ENCODE results near the gene FGF3. TPM values are rescaled to one million over a fixed set of nuclear protein-coding genes. Genes with fewer than 3 reads are reported as not detected.
A peak's percentile ranks its signal among the peaks of the same experiment; 100 is the strongest.

The FGF3 gene
- total and polyA plus RNA-seq, 8 donors: not detected

GRCh38 chr11:69854713-69855112, 35.5 kb upstream of the FGF3 start:
- no peaks in the 10 kb centered on the region for H3K36me3 ChIP-seq
- no peak for TF ChIP-seq POLR2A (IDR thresholded peaks at IDR 0.05)
- no peak for TF ChIP-seq EP300 (IDR thresholded peaks at IDR 0.05)
- no peak for TF ChIP-seq CTCF (IDR thresholded peaks at IDR 0.05)
- TF ChIP-seq POLR2AphosphoS5 (IDR thresholded peaks at IDR 0.05): no peak
- H3K27me3 ChIP-seq: peaks cover 0 to 27% (median 18%) of the 10 kb centered on the region in 3 donors
- DNase-seq: no peak
- no peak overlapping the region for H3K4me3 ChIP-seq
- intact Hi-C loops (cut with DNase I; ENCODE audit: low total_unique reads): no loop called here
- H3K9me3 ChIP-seq: peaks cover 0 to 21% (median 19%) of the 10 kb centered on the region in 4 donors
- no peak overlapping the region for H3K27ac ChIP-seq
- H3K4me1 ChIP-seq: no peaks in the 10 kb centered on the region
- WGBS, 5 donors: 78 to 91% (median 83%) methylated on average over 2 of the region's 2 CpGs

- H3K27ac ChIP-seq: no peak overlapping the region
- TF ChIP-seq CTCF (IDR thresholded peaks at IDR 0.05) (no peak), POLR2A (IDR thresholded peaks at IDR 0.05) (no peak), POLR2AphosphoS5 (IDR thresholded peaks at IDR 0.05) (no peak), EP300 (IDR thresholded peaks at IDR 0.05) (no peak)
- H3K36me3 ChIP-seq: no peaks in the 10 kb centered on the region
- H3K4me3 ChIP-seq: no peak overlapping the region
- peaks cover 0 to 29% (median 14%) of the 10 kb centered on the region in 3 donors for H3K27me3 ChIP-seq
- peaks cover 0 to 25% (median 25%) of the 10 kb centered on the region in 4 donors for H3K9me3 ChIP-seq
- 27 to 40% (median 28%) methylated on average over 2 of the region's 2 CpGs for WGBS, 5 donors
- H3K4me1 ChIP-seq: no peaks in the 10 kb centered on the region
- DNase-seq: no peak
- intact Hi-C loops (cut with DNase I; ENCODE audit: low total_unique reads): no loop called here
Observed at GRCh38 chr11:69852056-69852455, 32.8 kb upstream of the FGF3 start.

- intact Hi-C loops (cut with DNase I; ENCODE audit: low total_unique reads): no loop called here
- no peaks in the 10 kb centered on the region for H3K36me3 ChIP-seq
- TF ChIP-seq EP300 (IDR thresholded peaks at IDR 0.05) (no peak), POLR2A (IDR thresholded peaks at IDR 0.05) (no peak), POLR2AphosphoS5 (IDR thresholded peaks at IDR 0.05) (no peak), CTCF (IDR thresholded peaks at IDR 0.05) (no peak)
- DNase-seq: peak in 1 of 2 donors; percentile 82
- H3K4me3 ChIP-seq: no peak overlapping the region
- no peaks in the 10 kb centered on the region for H3K4me1 ChIP-seq
- peaks cover 0 to 25% (median 18%) of the 10 kb centered on the region in 4 donors for H3K9me3 ChIP-seq
- no peak overlapping the region for H3K27ac ChIP-seq
- H3K27me3 ChIP-seq: peaks cover 0 to 31% (median 14%) of the 10 kb centered on the region in 3 donors
Observed at GRCh38 chr11:69848201-69848600, 29.0 kb upstream of the FGF3 start.

- intact Hi-C loops (cut with DNase I; ENCODE audit: low total_unique reads): no loop called here
- Histone ChIP-seq H3K27me3 (peaks cover 0 to 40% (median 6%) of the 10 kb centered on the region in 3 donors), H3K36me3 (no peaks in the 10 kb centered on the region), H3K4me1 (no peaks in the 10 kb centered on the region), H3K9me3 (peaks cover 0 to 5% (median 4%) of the 10 kb centered on the region in 4 donors), H3K27ac (no peak overlapping the region), H3K4me3 (no peak overlapping the region)
- WGBS, 5 donors: 91 to 98% (median 96%) methylated on average over 6 of the region's 6 CpGs
- DNase-seq: no peak
- TF ChIP-seq POLR2AphosphoS5 (IDR thresholded peaks at IDR 0.05) (no peak), EP300 (IDR thresholded peaks at IDR 0.05) (no peak), POLR2A (IDR thresholded peaks at IDR 0.05) (no peak), CTCF (IDR thresholded peaks at IDR 0.05) (no peak)
Observed at GRCh38 chr11:69844396-69844795, 25.2 kb upstream of the FGF3 start.

Data from stomach (tissue), 9 donors.